GM12873 (cell line): ENCODE results near the gene TCF3.

ENCODE experiments used
- CTCF ChIP-seq: IDR thresholded peaks from 2 replicates; pipeline ENCODE4 v1.5.1; 2012; ENCODE audit warnings: low read depth, mild to moderate bottlenecking, moderate library complexity, low read length, control low read depth; ENCODE audit not compliant: insufficient read depth; ENCODE audit errors: missing control alignments

Gene TCF3

GRCh38 chr19:1619703-1620102 is 32.7 kb downstream of the TCF3 start:
- TF ChIP-seq CTCF = no peak

GRCh38 chr19:1619094-1619439 is 33.3 kb downstream of the TCF3 start:
- TF ChIP-seq CTCF = no peak

- TF ChIP-seq CTCF = peak; percentile 62
Measured at GRCh38 chr19:1618157-1619093, 34.0 kb downstream of the TCF3 start.

GRCh38 chr19:1616875-1617274 is 35.5 kb downstream of the TCF3 start:
- no peak for TF ChIP-seq CTCF

GRCh38 chr19:1616396-1616795 is 36.0 kb downstream of the TCF3 start:
- TF ChIP-seq CTCF = no peak

GRCh38 chr19:1615156-1615765 is 37.2 kb downstream of the TCF3 start:
- no peak for TF ChIP-seq CTCF

- TF ChIP-seq CTCF = no peak
Measured at GRCh38 chr19:1613808-1614570, 38.4 kb downstream of the TCF3 start.
